Aortic smooth muscle cell (primary cell): Measurements from ENCODE around the gene TMED7. TPM values are rescaled to one million over a fixed set of nuclear protein-coding genes. Genes with fewer than 3 reads are reported as not detected.

Source experiments
- total RNA-seq: library from RNA; depleted of rRNA; stranded (reverse); fragments of >200 nt; gene quantifications from 2 replicates; pipeline ENCODE4 v1.2.3, GENCODE V29; 2014

TMED7 gene
- 137 and 148 TPM in 2 replicates for total RNA-seq

DNA sequence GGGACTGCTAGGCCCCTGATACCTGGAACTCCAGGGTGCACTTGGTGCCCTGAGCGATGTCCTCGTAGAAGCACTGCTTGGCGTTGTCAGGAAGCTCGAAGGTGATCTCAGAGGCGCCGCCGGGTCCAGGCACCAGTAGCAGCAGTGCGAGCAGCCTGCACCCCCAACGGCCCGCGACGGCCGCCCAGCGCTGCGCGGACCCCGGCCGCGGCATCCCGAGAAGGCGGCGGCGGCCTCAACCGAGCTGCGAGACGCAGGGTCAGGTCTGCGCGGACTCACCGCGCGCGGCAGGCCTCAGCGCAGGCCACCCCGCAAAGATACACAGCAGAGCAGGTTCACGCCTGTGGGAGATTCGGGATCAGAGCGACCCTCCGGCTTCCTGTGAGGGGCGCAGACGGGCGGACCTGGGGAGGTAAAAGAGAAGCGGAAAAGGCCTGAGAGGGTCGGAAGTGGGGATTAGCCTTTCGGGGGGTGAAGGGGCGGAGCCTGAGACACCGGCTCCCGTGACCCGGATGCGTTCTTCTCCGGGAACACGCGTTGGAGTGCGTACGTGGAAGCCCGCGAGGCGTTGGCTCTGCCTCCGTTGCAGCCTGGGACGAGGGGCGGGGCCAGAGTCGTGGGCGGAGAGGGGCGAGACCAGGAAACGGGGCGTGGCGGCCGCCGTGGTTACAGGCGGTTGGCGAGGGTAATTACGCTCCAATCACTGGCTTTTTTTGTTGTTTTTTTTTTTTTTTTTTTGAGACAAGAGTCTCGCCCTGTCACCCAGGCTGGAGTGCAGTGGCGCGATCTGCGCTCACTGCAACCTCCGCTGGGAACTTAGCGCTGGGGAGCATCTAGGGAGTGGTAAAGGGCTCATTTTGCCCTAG lies at the start of gene TMED7:
Gene TMED7, minus strand, starts transcription at position 458 of the 866 bp plus-strand sequence. Its CDS starts 244 bp downstream, at position 214.

DNA sequence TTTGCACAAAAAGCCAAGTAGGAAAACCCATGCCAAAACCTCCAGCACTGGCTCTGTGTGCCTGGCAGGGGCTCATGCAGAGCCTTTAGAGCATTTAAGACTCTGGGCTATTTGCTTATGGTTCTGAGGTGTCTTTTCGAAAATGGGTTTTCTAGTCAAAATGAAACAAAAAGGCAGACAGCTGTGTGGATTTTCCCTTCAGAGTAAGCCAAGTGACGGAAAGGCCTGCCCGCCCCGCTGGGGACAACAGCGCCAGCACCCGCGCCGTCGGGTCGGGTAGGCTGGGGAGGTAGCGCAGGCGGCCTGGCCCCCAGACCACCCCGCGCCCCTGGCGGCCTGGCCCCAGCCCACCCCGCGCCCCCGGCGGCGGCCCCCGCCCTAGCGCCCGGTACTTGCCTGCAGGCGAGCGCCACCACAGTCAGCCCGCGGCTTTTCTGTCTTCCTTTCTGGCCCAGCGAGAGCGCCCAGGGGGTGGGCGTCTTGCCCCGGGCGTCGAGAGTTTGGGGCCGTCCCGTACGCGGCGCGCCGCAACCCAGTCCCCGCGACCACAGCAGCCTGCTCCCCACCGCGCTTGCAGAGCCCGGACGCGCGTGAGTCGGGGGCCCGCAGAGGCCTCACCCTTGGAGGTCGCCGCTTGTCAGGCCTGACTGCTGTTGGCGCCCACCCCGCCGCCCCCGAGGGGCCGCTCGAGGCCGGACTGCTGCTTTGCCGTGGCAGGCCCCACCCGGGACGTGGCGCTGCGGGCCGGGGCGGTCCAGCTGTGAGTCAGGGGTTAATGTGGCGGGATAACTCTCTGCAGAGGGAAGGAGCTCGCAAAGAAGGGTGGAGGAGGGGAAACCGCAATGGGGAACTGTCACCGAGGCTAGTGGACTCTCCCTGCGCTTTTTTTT lies 23.9 kb downstream of the TMED7 start, which contains the start of gene TICAM2:
Gene TICAM2, minus strand, starts transcription at position 779 of the 890 bp plus-strand sequence. CDS start 21,223 bp downstream, outside the sequence.

Other genes starting within 250 kb of the TMED7 start
- gene FEM1C, start 81.3 kb downstream of the TMED7 start, total RNA-seq: 15.7 and 19.0 TPM in 2 replicates
- 3.3 TPM in 2 replicates for gene TICAM2, start 23.6 kb downstream of the TMED7 start, total RNA-seq
- 3.5 and 7.4 TPM in 2 replicates for gene CDO1, start 190.6 kb upstream of the TMED7 start, total RNA-seq
- gene ATG12, start 215.5 kb upstream of the TMED7 start, total RNA-seq: 34.9 and 48.2 TPM in 2 replicates
- 89.3 and 104 TPM in 2 replicates for gene AP3S1, start 215.9 kb upstream of the TMED7 start, total RNA-seq